Kasumi-1 (cell line): Measurements from ENCODE around the gene CHRFAM7A.
"Not testable (repeated sequence)": the region's sequence is repeated elsewhere in the genome, so short reads cannot be mapped to it uniquely, and the experiment has no call there.

Experiments
- DNase-seq, 2 experiments: peaks; one replicate each; lab custom pipeline; 2025; lab: John Stamatoyannopoulos, UW

CHRFAM7A gene

DNA sequence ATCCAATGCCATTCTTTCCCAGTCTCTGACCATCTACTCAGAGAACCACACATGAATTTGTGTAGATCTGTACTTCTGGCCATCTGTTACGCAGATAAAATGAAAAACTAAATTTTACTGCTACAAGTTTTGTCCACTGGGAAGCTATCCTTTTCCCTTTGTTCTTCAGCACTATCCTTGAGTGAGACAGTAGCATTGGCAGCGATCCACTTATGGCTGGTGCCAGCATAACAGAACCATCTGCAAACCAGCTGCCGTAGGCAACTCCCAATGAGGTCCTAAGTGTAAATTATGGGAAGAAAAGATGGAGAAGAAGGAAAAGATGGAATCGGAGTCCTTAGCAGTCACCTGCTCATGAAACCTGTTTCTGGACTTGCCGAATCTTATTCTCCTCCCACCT lies 72.3 kb downstream of the CHRFAM7A start:
- not testable (repeated sequence) for DNase-seq

DNA sequence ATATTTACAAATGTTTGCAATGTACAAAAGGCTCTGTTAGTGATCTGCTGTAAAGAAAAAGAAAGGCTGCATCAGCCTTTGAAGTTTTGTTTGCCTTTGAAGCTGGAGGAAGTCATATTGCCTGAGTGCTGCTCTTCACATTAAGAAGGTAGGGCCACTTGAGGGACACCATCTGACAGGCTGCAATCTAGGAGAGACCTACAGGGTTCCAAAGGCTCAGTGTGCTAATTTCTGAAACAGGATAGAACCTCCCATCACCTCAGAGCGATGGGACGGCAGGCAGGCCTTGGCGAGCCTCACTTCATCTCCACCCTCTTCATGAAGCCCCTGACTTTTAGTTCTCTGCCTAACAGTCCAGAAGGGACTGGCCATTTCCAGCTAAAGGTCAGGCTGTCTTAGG lies 77.6 kb downstream of the CHRFAM7A start:
- DNase-seq = not testable (repeated sequence)

DNA sequence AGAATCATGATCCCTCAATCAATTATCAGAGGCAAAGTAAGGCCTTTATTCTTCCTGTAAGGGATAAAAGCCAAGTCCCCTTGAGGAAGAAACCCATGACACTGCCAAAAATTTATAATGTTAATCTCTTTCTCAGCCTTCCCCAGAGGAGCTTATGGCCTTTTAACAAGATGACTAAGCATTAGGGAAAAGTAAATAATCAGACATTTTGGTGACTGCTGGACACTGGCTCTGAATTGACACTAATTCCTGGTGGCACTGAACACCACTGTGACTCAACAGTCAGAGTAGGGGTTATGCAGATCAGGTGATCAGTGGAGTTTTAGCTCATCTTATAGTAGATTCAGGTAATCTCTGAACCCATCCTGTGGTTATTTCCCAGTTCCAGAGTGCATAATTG lies 82.8 kb downstream of the CHRFAM7A start:
- DNase-seq = not testable (repeated sequence)
